Upper lobe of left lung (tissue), 4 donors: ENCODE measurements around the gene TF.

ENCODE experiments used
- EP300 ChIP-seq, 4 donors: sonication (generic); formaldehyde crosslinking; IDR thresholded peaks; one replicate each; pipeline ENCODE4 v1.5.1; 2017; ENCODE audit warnings: antibody characterized with exemption in 4 of 4, control low read depth in 2 of 4
- POLR2A ChIP-seq, 4 donors: fragments of 450-650 bp; IDR thresholded peaks; one replicate each; pipeline ENCODE4 v1.5.1; 2016 to 2017; ENCODE audit warnings: antibody characterized with exemption in 4 of 4, mild to moderate bottlenecking in 2 of 4

DNA sequence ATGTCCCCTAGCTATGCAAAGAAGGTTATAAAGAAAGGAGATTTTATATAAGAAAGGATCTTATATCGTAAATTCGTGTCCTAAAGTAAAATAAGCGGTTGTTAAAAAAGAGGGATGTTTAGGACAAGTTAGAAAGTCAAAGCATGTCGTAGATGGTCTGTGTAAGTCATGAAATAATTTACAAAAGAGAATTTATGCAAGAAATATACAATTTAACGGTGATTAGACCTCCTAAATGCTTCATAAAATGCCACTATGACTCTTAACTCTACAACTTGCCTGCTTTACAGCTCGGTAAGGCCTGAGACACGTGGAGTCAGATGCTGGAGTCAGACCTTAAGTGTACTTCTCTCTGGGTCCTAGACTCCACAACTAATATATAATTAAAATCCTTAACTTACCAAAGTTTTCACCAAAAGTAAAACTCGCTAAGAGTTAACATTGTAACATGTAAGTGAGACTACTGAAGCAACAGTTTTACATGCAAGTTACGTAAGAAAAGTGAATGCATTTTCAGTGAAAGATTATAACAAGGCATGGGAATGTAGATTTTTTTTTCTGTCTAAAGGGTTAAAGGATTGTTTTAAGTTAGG, 46.1 kb downstream of the TF start:
- TF ChIP-seq POLR2A (IDR thresholded peaks at IDR 0.05) (no peak), EP300 (IDR thresholded peaks at IDR 0.05) (no peak)
